Measurements from ENCODE around the gene ARHGAP6.

The ARHGAP6 gene

GRCh38 chrX:11215191-11215921 lies 450.4 kb downstream of the ARHGAP6 start:
- Mint-ChIP-seq H3K4me1 (ENCODE audit: low read depth) (no peaks in the 10 kb centered on the region), H3K36me3 (ENCODE audit: low read depth) (no peaks in the 10 kb centered on the region), H3K4me3 (no peak overlapping the region), H3K9me3 (no peaks in the 10 kb centered on the region), H3K27me3 (ENCODE audit: low read depth) (no peaks in the 10 kb centered on the region), H3K27ac (no peak overlapping the region)
- no peak for DNase-seq (ENCODE audit: low spot score)

GRCh38 chrX:11214346-11215190 lies 451.2 kb downstream of the ARHGAP6 start:
- Mint-ChIP-seq H3K36me3 (ENCODE audit: low read depth) (no peaks in the 10 kb centered on the region), H3K4me3 (no peak overlapping the region), H3K9me3 (no peaks in the 10 kb centered on the region), H3K27me3 (ENCODE audit: low read depth) (no peaks in the 10 kb centered on the region), H3K4me1 (ENCODE audit: low read depth) (no peaks in the 10 kb centered on the region), H3K27ac (no peak overlapping the region)
- no peak for DNase-seq (ENCODE audit: low spot score)

GRCh38 chrX:11212741-11213140 lies 453.0 kb downstream of the ARHGAP6 start:
- no peak for DNase-seq (ENCODE audit: low spot score)
- H3K27me3 Mint-ChIP-seq (ENCODE audit: low read depth), result no peaks in the 10 kb centered on the region
- H3K4me1 Mint-ChIP-seq (ENCODE audit: low read depth), result no peaks in the 10 kb centered on the region
- no peaks in the 10 kb centered on the region for H3K9me3 Mint-ChIP-seq
- no peak overlapping the region for H3K4me3 Mint-ChIP-seq
- no peaks in the 10 kb centered on the region for H3K36me3 Mint-ChIP-seq (ENCODE audit: low read depth)
- no peak overlapping the region for H3K27ac Mint-ChIP-seq

- H3K27ac Mint-ChIP-seq, result no peak overlapping the region
- no peaks in the 10 kb centered on the region for H3K4me1 Mint-ChIP-seq (ENCODE audit: low read depth)
- no peak overlapping the region for H3K4me3 Mint-ChIP-seq
- H3K27me3 Mint-ChIP-seq (ENCODE audit: low read depth), result no peaks in the 10 kb centered on the region
- H3K9me3 Mint-ChIP-seq, result no peaks in the 10 kb centered on the region
- no peak for DNase-seq (ENCODE audit: low spot score)
- H3K36me3 Mint-ChIP-seq (ENCODE audit: low read depth), result no peaks in the 10 kb centered on the region
These were observed 455.3 kb downstream of the ARHGAP6 start for GRCh38 chrX:11210415-11210801.

- no peaks in the 10 kb centered on the region for H3K9me3 Mint-ChIP-seq
These were observed 455.8 kb downstream of the ARHGAP6 start for GRCh38 chrX:11209798-11210414.

GRCh38 chrX:11206716-11207115 lies 459.0 kb downstream of the ARHGAP6 start:
- Mint-ChIP-seq H3K4me1 (ENCODE audit: low read depth) (no peaks in the 10 kb centered on the region), H3K9me3 (no peaks in the 10 kb centered on the region), H3K4me3 (no peak overlapping the region), H3K27me3 (ENCODE audit: low read depth) (no peaks in the 10 kb centered on the region), H3K27ac (no peak overlapping the region), H3K36me3 (ENCODE audit: low read depth) (no peaks in the 10 kb centered on the region)
- no peak for DNase-seq (ENCODE audit: low spot score)

More at GRCh38 chrX:11209798-11210414, 455.8 kb downstream of the ARHGAP6 start:
- DNase-seq (ENCODE audit: low spot score), result no peak
- no peak overlapping the region for H3K4me3 Mint-ChIP-seq
- H3K36me3 Mint-ChIP-seq (ENCODE audit: low read depth), result no peaks in the 10 kb centered on the region
- no peaks in the 10 kb centered on the region for H3K27me3 Mint-ChIP-seq (ENCODE audit: low read depth)
- no peak overlapping the region for H3K27ac Mint-ChIP-seq
- no peaks in the 10 kb centered on the region for H3K4me1 Mint-ChIP-seq (ENCODE audit: low read depth)

GRCh38 chrX:11205796-11206195 lies 459.9 kb downstream of the ARHGAP6 start:
- no peak for DNase-seq (ENCODE audit: low spot score)
- Mint-ChIP-seq H3K27me3 (ENCODE audit: low read depth) (no peaks in the 10 kb centered on the region), H3K4me1 (ENCODE audit: low read depth) (no peaks in the 10 kb centered on the region), H3K9me3 (no peaks in the 10 kb centered on the region), H3K36me3 (ENCODE audit: low read depth) (no peaks in the 10 kb centered on the region), H3K4me3 (no peak overlapping the region), H3K27ac (no peak overlapping the region)

GRCh38 chrX:11197671-11198070 lies 468.0 kb downstream of the ARHGAP6 start:
- Mint-ChIP-seq H3K36me3 (ENCODE audit: low read depth) (no peaks in the 10 kb centered on the region), H3K4me3 (no peak overlapping the region), H3K4me1 (ENCODE audit: low read depth) (no peaks in the 10 kb centered on the region), H3K9me3 (no peaks in the 10 kb centered on the region), H3K27me3 (ENCODE audit: low read depth) (no peaks in the 10 kb centered on the region), H3K27ac (no peak overlapping the region)
- DNase-seq (ENCODE audit: low spot score), result no peak

GRCh38 chrX:11196476-11196875 lies 469.2 kb downstream of the ARHGAP6 start:
- Mint-ChIP-seq H3K4me1 (ENCODE audit: low read depth) (no peaks in the 10 kb centered on the region), H3K27ac (no peak overlapping the region), H3K4me3 (no peak overlapping the region), H3K9me3 (no peaks in the 10 kb centered on the region), H3K27me3 (ENCODE audit: low read depth) (no peaks in the 10 kb centered on the region), H3K36me3 (ENCODE audit: low read depth) (no peaks in the 10 kb centered on the region)
- DNase-seq (ENCODE audit: low spot score), result no peak

- Mint-ChIP-seq H3K36me3 (ENCODE audit: low read depth) (no peaks in the 10 kb centered on the region), H3K27ac (no peak overlapping the region), H3K9me3 (no peaks in the 10 kb centered on the region), H3K4me1 (ENCODE audit: low read depth) (no peaks in the 10 kb centered on the region), H3K4me3 (no peak overlapping the region), H3K27me3 (ENCODE audit: low read depth) (no peaks in the 10 kb centered on the region)
- no peak for DNase-seq (ENCODE audit: low spot score)
These were observed 472.7 kb downstream of the ARHGAP6 start for GRCh38 chrX:11193035-11193469.

- Mint-ChIP-seq H3K4me3 (no peak overlapping the region), H3K4me1 (ENCODE audit: low read depth) (no peaks in the 10 kb centered on the region), H3K27ac (no peak overlapping the region), H3K9me3 (no peaks in the 10 kb centered on the region), H3K27me3 (ENCODE audit: low read depth) (no peaks in the 10 kb centered on the region), H3K36me3 (ENCODE audit: low read depth) (no peaks in the 10 kb centered on the region)
- DNase-seq (ENCODE audit: low spot score), result no peak
These were observed 474.8 kb downstream of the ARHGAP6 start for GRCh38 chrX:11190745-11191510.

GRCh38 chrX:11189097-11189496 lies 476.6 kb downstream of the ARHGAP6 start:
- H3K27ac Mint-ChIP-seq, result no peak overlapping the region
- no peaks in the 10 kb centered on the region for H3K36me3 Mint-ChIP-seq (ENCODE audit: low read depth)
- H3K27me3 Mint-ChIP-seq (ENCODE audit: low read depth), result no peaks in the 10 kb centered on the region
- no peaks in the 10 kb centered on the region for H3K4me1 Mint-ChIP-seq (ENCODE audit: low read depth)
- no peak for DNase-seq (ENCODE audit: low spot score)
- no peak overlapping the region for H3K4me3 Mint-ChIP-seq
- H3K9me3 Mint-ChIP-seq, result no peaks in the 10 kb centered on the region

- peak; percentile 8 for DNase-seq (ENCODE audit: low spot score)
- Mint-ChIP-seq H3K4me1 (ENCODE audit: low read depth) (no peaks in the 10 kb centered on the region), H3K9me3 (no peaks in the 10 kb centered on the region), H3K36me3 (ENCODE audit: low read depth) (no peaks in the 10 kb centered on the region), H3K4me3 (no peak overlapping the region), H3K27ac (no peak overlapping the region), H3K27me3 (ENCODE audit: low read depth) (no peaks in the 10 kb centered on the region)
These were observed 477.1 kb downstream of the ARHGAP6 start for GRCh38 chrX:11188664-11189063.

Measured in T-helper 2 cell treated with Interferon-gamma antibody and Interleukin-4, amounts not matched to agents 5 μg/mL and 100 μg/mL, for 36 hours (primary cell).